PC-9 (cell line): ENCODE data around the gene RTP3. TPM values are rescaled to one million over a fixed set of nuclear protein-coding genes. Genes with fewer than 3 reads are reported as not detected.

ENCODE experiments used
- BruUV-seq: library from RNA; stranded (reverse); fragments of 400-500 nt; replicated peaks from 2 replicates; lab custom pipeline; 2021; lab: Mats Ljungman, UMichigan
- CTCF ChIA-PET: fragments of 300-600 bp; sonication (Branson Sonifier 250); formaldehyde crosslinking; loops from one replicate; lab custom pipeline; 2022; ENCODE audit warnings: antibody characterized with exemption; lab: Charles Lee
- POLR2A ChIA-PET: fragments of 300-600 bp; sonication (Branson Sonifier 250); formaldehyde crosslinking; loops from one replicate; lab custom pipeline; 2022; ENCODE audit warnings: antibody characterized with exemption; ENCODE audit not compliant: unreplicated experiment; lab: Charles Lee
- DNase-seq, 2 experiments: peaks; one replicate each; pipeline versions ENCODE4 v3.0.0 to v3.0.0-alpha.2; 2015 to 2022; ENCODE audit warnings: mixed read lengths in 1 of 2
- H2AFZ ChIP-seq: fragments of 200-600 bp; sonication (generic); 2 replicates; pipeline ENCODE4 v1.8.1; 2017; ENCODE audit warnings: antibody characterized with exemption
- H3F3A ChIP-seq: fragments of 200-600 bp; sonication (generic); 2 replicates; pipeline ENCODE4 v1.8.1; 2017; ENCODE audit warnings: antibody characterized with exemption, mild to moderate bottlenecking, low read depth; ENCODE audit not compliant: insufficient read depth
- H3K27ac ChIP-seq: fragments of 200-600 bp; sonication (generic); 2 replicates; pipeline ENCODE4 v1.6.1; 2016; ENCODE audit warnings: mixed run types
- H3K27me3 ChIP-seq: fragments of 200-600 bp; sonication (generic); 2 replicates; pipeline ENCODE4 v1.6.1; 2016; ENCODE audit warnings: low read depth, mixed run types; ENCODE audit not compliant: insufficient read depth
- H3K36me3 ChIP-seq: fragments of 200-600 bp; sonication (generic); 2 replicates; pipeline ENCODE4 v1.6.1; 2016; ENCODE audit warnings: low read depth, mixed run types
- H3K4me1 ChIP-seq: fragments of 200-600 bp; sonication (generic); replicated peaks from 2 replicates; pipeline ENCODE4 v1.6.1; 2016; ENCODE audit warnings: mixed run types; ENCODE audit not compliant: insufficient read depth
- H3K4me2 ChIP-seq: fragments of 200-600 bp; sonication (generic); 2 replicates; pipeline ENCODE4 v1.6.1; 2017; ENCODE audit warnings: mixed run types
- H3K4me3 ChIP-seq: fragments of 200-600 bp; sonication (generic); 2 replicates; pipeline ENCODE4 v1.6.1; 2016; ENCODE audit warnings: mixed run types
- H3K79me2 ChIP-seq: fragments of 200-600 bp; sonication (generic); 2 replicates; pipeline ENCODE4 v1.6.1; 2017; ENCODE audit warnings: low read depth, mixed run types
- H3K9me2 ChIP-seq: fragments of 200-600 bp; sonication (generic); 2 replicates; pipeline ENCODE4 v1.8.1; 2017; ENCODE audit warnings: mild to moderate bottlenecking; ENCODE audit not compliant: insufficient read depth
- H3K9me3 ChIP-seq: fragments of 200-600 bp; sonication (generic); 2 replicates; pipeline ENCODE4 v1.8.1; 2016; ENCODE audit warnings: low read depth; ENCODE audit not compliant: insufficient read depth
- H4K20me1 ChIP-seq: fragments of 200-600 bp; sonication (generic); 2 replicates; pipeline ENCODE4 v1.8.1; 2017; ENCODE audit not compliant: insufficient read depth
- CTCF ChIP-seq: fragments of 200-600 bp; sonication (generic); conservative IDR thresholded peaks from 2 replicates; pipeline ENCODE4 v1.6.1; 2017; ENCODE audit warnings: mixed run types, antibody characterized with exemption, mild to moderate bottlenecking, moderate library complexity
- EZH2 ChIP-seq: fragments of 200-600 bp; sonication (generic); IDR thresholded peaks from 2 replicates; pipeline ENCODE4 v1.8.0; 2017; ENCODE audit warnings: antibody characterized with exemption, low read depth
- intact Hi-C: fragments of 100-400 bp; cut with micrococcal nuclease; formaldehyde crosslinking; loops from one replicate; pipeline ENCODE4 v1.10.0; 2022; ENCODE audit not compliant: unreplicated experiment
- total RNA-seq: library from RNA; stranded (reverse); gene quantifications from 2 replicates; pipeline ENCODE4 v1.2.3, GENCODE V29; 2021

RTP3 gene
- total RNA-seq, 1 experiment from 2014 or later, result not detected

- no peaks in the 10 kb centered on the region for H3K27me3 ChIP-seq
- no peak overlapping the region for H2AFZ ChIP-seq
- H3F3A ChIP-seq, result no peaks in the 10 kb centered on the region
- no peak for DNase-seq
- H3K4me1 ChIP-seq, result no peaks in the 10 kb centered on the region
- TF ChIP-seq EZH2 (no peak), CTCF (no peak)
- no peak overlapping the region for H3K27ac ChIP-seq
- H4K20me1 ChIP-seq, result no peaks in the 10 kb centered on the region
- H3K79me2 ChIP-seq, result no peaks in the 10 kb centered on the region
- CTCF ChIA-PET, result no interaction called here
- H3K36me3 ChIP-seq, result no peaks in the 10 kb centered on the region
- POLR2A ChIA-PET, result no interaction called here
- H3K9me2 ChIP-seq, result no peaks in the 10 kb centered on the region
- H3K9me3 ChIP-seq, result no peaks in the 10 kb centered on the region
- H3K4me3 ChIP-seq, result no peak overlapping the region
- no TSS peak for BruUV-seq
- no peak overlapping the region for H3K4me2 ChIP-seq
- intact Hi-C loops, result no loop called here
These were observed 28.0 kb upstream of the RTP3 start for GRCh38 chr3:46469680-46470357.

- no peaks in the 10 kb centered on the region for H3K79me2 ChIP-seq
- no peak overlapping the region for H3K27ac ChIP-seq
- intact Hi-C loops, result no loop called here
- no peak overlapping the region for H2AFZ ChIP-seq
- no TSS peak for BruUV-seq
- no peaks in the 10 kb centered on the region for H4K20me1 ChIP-seq
- no peaks in the 10 kb centered on the region for H3F3A ChIP-seq
- TF ChIP-seq EZH2, result no peak
- TF ChIP-seq CTCF, result no peak
- no peaks in the 10 kb centered on the region for H3K4me1 ChIP-seq
- no peaks in the 10 kb centered on the region for H3K9me2 ChIP-seq
- DNase-seq, result no peak
- H3K4me2 ChIP-seq, result no peak overlapping the region
- ChIA-PET CTCF (no interaction called here), POLR2A (interaction anchor here (0.6 kb wide), 1 partner anchor 1581 kb away, joined by 10 read pairs; no protein-coding TSS in a partner anchor)
- no peaks in the 10 kb centered on the region for H3K27me3 ChIP-seq
- no peaks in the 10 kb centered on the region for H3K9me3 ChIP-seq
- no peaks in the 10 kb centered on the region for H3K36me3 ChIP-seq
- no peak overlapping the region for H3K4me3 ChIP-seq
These were observed 26.9 kb upstream of the RTP3 start for GRCh38 chr3:46470831-46471230.

- DNase-seq, result no peak
- CTCF ChIA-PET, result interaction anchor here (0.6 kb wide), 1 partner anchor 130 kb away, joined by 6 read pairs; no protein-coding TSS in a partner anchor
These were observed 26.3 kb upstream of the RTP3 start for GRCh38 chr3:46471371-46471914.

More at GRCh38 chr3:46471371-46471914, 26.3 kb upstream of the RTP3 start:
- no peak overlapping the region for H3K4me3 ChIP-seq
- H4K20me1 ChIP-seq, result no peaks in the 10 kb centered on the region
- no TSS peak for BruUV-seq
- H2AFZ ChIP-seq, result no peak overlapping the region
- no peaks in the 10 kb centered on the region for H3K27me3 ChIP-seq
- no peaks in the 10 kb centered on the region for H3K9me3 ChIP-seq
- TF ChIP-seq CTCF (no peak), EZH2 (no peak)
- intact Hi-C loops, result no loop called here
- no peaks in the 10 kb centered on the region for H3K4me1 ChIP-seq
- H3K9me2 ChIP-seq, result no peaks in the 10 kb centered on the region
- no peaks in the 10 kb centered on the region for H3K36me3 ChIP-seq
- no peaks in the 10 kb centered on the region for H3K79me2 ChIP-seq
- POLR2A ChIA-PET, result interaction anchor here (0.6 kb wide), 1 partner anchor 1582 kb away, joined by 10 read pairs; no protein-coding TSS in a partner anchor
- H3F3A ChIP-seq, result no peaks in the 10 kb centered on the region
- no peak overlapping the region for H3K27ac ChIP-seq
- H3K4me2 ChIP-seq, result no peak overlapping the region
